ENCODE results near the gene KLK11.

Gene KLK11

GRCh38 chr19:51010066-51010795 is 16.2 kb downstream of the KLK11 start:
- in situ Hi-C loops (cut with HindIII; ENCODE audit: low pct_unique_long_range_greater_than_20kb, low sequenced_read_pairs): no loop called here
- DNase-seq (ENCODE audit: low read depth in 1 of 2, low spot score in 1 of 2): no peak
- TF ChIP-seq JUND (IDR thresholded peaks at IDR 0.05; ENCODE audit: low read depth): no peak

DNA sequence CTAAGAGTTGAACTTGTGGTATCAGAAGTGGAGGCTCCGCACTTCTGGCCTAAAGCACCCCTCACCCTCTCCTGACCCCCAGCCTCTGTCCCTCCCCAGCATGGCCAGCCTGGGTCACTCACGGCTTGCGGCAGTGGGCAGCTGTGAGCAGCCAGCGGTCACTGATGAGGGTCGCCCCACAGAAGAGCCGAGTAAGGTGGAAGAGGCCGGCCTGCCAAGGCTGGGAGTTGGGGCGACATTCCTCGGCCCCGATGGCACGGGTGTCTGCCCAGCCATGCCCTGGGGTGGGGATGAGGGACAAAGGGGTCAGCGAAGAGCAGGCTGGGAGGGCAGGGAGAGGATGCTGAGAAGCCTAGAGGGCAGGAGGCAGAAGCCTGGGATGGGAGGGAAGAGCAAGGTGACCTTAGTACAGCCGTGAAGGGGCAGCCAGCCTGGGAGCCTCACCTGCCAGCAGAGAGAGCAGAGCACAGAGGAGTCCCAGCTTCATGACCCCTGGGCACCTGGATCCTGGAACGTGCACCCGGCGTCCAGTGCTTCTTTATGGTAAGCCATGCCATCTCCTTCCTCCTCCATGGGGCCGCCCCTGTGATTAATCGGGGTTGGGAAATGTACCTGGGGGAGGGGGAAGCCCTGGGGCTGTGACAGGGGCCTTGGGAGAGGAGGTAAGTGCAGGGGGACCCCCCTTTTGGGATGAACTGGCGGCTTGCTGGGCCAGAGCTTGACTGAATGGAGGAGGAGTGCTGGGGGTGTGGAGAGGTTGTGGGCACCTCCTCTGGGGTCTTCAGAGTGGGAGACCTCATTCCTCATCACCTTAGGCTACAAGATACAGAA is 17.1 kb downstream of the KLK11 start:
- in situ Hi-C loops (cut with HindIII; ENCODE audit: low pct_unique_long_range_greater_than_20kb, low sequenced_read_pairs): no loop called here
- TF ChIP-seq JUND (IDR thresholded peaks at IDR 0.05; ENCODE audit: low read depth): no peak
- DNase-seq (ENCODE audit: low read depth in 1 of 2, low spot score in 1 of 2): no peak

DNA sequence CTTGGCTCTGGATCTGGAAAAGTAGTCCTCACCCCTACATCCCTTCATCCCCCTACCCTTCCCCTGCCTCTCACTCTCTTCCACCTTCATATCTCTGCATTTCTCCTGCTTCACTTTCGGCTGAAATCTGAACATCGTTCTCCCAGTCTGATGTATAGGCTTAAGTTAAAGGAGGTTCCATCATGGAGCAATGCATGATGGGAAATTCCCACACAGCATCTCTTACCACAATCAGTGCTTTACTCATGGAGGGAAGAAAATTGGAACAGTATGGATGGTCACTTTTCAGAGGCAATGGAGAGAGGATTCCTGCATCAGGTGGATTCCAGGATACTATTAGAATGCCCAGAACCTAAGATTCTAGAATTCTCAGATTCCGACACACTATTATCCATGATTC is 18.9 kb downstream of the KLK11 start:
- no peak for TF ChIP-seq JUND (IDR thresholded peaks at IDR 0.05; ENCODE audit: low read depth)
- in situ Hi-C loops (cut with HindIII; ENCODE audit: low pct_unique_long_range_greater_than_20kb, low sequenced_read_pairs): no loop called here
- DNase-seq (ENCODE audit: low read depth in 1 of 2, low spot score in 1 of 2): no peak

DNA sequence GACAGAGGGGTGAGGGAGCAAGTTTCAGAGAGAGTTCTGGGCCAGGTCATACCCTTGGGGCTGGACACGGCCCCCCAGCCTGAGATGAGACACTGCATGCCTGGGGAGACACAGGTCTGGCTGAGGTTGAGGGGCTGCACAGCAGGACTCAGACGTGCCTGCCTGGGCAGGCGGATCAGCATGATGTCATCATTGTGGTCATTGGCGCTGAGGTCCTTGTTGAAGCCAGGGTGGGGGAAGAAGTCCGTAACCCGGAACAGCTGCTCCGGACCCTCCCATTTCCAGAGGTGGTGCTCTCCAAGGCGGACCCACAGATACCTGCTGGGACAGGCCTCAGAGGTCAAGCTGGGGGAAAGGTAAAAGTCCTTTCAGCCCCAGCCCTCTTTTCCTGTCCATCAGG is 20.0 kb downstream of the KLK11 start:
- in situ Hi-C loops (cut with HindIII; ENCODE audit: low pct_unique_long_range_greater_than_20kb, low sequenced_read_pairs): no loop called here

DNA sequence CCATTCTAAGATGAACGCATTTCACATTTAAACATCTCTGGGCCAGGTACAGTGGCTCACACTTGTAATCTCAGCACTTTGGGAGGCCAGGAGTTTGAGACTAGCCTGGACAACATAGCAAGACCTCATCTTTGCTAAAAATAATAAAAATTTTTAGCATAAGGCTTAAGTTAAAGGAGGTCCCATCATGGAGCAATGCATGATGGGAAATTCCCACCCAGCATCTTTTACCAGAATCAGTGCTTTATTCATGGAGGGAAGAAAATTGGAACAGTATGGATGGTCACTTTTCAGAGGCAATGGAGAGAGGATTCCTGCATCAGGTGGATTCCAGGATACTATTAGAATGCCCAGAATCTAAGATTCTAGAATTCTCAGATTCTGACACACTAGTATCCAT is 21.2 kb downstream of the KLK11 start:
- in situ Hi-C loops (cut with HindIII; ENCODE audit: low pct_unique_long_range_greater_than_20kb, low sequenced_read_pairs): no loop called here
- TF ChIP-seq JUND (IDR thresholded peaks at IDR 0.05; ENCODE audit: low read depth): no peak
- DNase-seq (ENCODE audit: low read depth in 1 of 2, low spot score in 1 of 2): no peak

More for the DNA sequence above, 20.0 kb downstream of the KLK11 start:
- DNase-seq (ENCODE audit: low read depth in 1 of 2, low spot score in 1 of 2): no peak
- TF ChIP-seq JUND (IDR thresholded peaks at IDR 0.05; ENCODE audit: low read depth): no peak

GRCh38 chr19:51003316-51003715 is 23.1 kb downstream of the KLK11 start:
- TF ChIP-seq JUND (IDR thresholded peaks at IDR 0.05; ENCODE audit: low read depth): no peak
- no peak for DNase-seq (ENCODE audit: low read depth in 1 of 2, low spot score in 1 of 2)
- in situ Hi-C loops (cut with HindIII; ENCODE audit: low pct_unique_long_range_greater_than_20kb, low sequenced_read_pairs): no loop called here

GRCh38 chr19:51002542-51003311 is 23.7 kb downstream of the KLK11 start:
- in situ Hi-C loops (cut with HindIII; ENCODE audit: low pct_unique_long_range_greater_than_20kb, low sequenced_read_pairs): no loop called here
- DNase-seq (ENCODE audit: low read depth in 1 of 2, low spot score in 1 of 2): peak; percentile 50 to 97
- no peak for TF ChIP-seq JUND (IDR thresholded peaks at IDR 0.05; ENCODE audit: low read depth)

DNA sequence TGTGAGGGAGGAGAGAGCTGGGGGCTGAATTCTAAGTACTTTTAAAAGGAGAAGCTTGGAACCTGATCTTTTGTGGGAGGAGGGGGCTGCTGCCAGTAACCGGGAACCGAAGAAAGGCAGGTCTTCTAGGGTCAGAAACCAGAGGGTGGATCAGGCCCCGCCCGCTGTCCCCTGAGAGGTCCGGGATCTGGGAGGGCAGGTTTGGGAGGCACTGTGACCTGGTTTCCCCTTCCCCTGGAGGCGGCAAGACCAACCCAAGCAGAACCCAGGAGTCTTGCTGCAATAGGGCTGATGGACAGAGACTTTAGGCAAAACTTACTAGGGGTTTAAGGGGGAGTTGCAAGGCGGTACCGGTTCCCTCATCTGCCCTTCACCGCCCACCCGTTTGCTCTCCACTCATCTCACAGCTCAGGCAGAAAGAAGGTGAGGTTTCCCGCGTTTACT is 24.3 kb downstream of the KLK11 start:
- peak in 1 of 2 experiments; percentile 64 for DNase-seq (ENCODE audit: low read depth in 1 of 2, low spot score in 1 of 2)
- TF ChIP-seq JUND (IDR thresholded peaks at IDR 0.05; ENCODE audit: low read depth): no peak
- in situ Hi-C loops (cut with HindIII; ENCODE audit: low pct_unique_long_range_greater_than_20kb, low sequenced_read_pairs): no loop called here

DNA sequence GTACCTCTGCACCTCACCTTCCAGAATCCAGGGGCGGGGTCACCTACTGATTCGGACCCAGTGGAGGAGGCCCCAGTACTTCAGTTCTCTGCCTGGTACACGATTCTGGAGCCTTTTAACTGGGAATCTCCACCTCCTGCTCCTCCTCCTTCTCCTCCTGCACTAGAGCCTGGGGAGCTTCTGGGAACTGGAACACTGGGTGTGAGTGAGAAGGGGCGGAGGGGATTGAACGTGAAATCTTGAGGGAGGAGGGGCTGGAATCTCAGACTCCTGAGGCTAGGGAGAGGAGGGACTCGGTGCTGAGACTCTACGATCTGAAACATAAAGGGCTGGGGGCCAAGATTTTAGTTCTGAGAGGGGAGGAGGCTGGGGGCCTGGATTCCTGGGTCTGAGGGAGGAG is 24.9 kb downstream of the KLK11 start, which contains the start of gene KLK8:
KLK8 (minus strand) TSS at position 90 of the 400 bp plus-strand sequence. CDS start 437 bp downstream, outside the sequence.
- peak in 1 of 2 experiments; percentile 71 for DNase-seq (ENCODE audit: low read depth in 1 of 2, low spot score in 1 of 2)
- no peak for TF ChIP-seq JUND (IDR thresholded peaks at IDR 0.05; ENCODE audit: low read depth)
- in situ Hi-C loops (cut with HindIII; ENCODE audit: low pct_unique_long_range_greater_than_20kb, low sequenced_read_pairs): no loop called here

DNA sequence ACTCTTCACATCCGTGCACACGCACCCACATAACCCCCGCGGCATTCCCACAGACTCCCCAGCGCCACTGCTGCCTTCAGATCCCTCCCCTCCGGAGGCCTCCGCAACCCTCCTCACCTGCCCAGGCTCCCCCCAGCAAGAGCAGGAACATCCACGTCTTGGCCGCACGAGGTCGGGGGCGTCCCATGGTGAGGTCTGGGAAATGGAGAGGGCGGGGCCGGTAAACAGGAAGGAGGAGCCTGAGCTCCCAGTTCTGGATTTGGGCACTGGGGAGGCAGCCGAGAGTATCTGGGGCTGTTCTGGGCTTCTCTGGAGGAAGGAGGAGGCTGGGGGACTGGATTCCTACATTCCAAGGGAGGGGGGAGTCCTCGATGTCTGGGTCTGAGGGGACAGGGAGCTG is 25.4 kb downstream of the KLK11 start:
- in situ Hi-C loops (cut with HindIII; ENCODE audit: low pct_unique_long_range_greater_than_20kb, low sequenced_read_pairs): no loop called here
- no peak for DNase-seq (ENCODE audit: low read depth in 1 of 2, low spot score in 1 of 2)
- no peak for TF ChIP-seq JUND (IDR thresholded peaks at IDR 0.05; ENCODE audit: low read depth)

- no peak for DNase-seq (ENCODE audit: low read depth in 1 of 2, low spot score in 1 of 2)
- in situ Hi-C loops (cut with HindIII; ENCODE audit: low pct_unique_long_range_greater_than_20kb, low sequenced_read_pairs): no loop called here
- TF ChIP-seq JUND (IDR thresholded peaks at IDR 0.05; ENCODE audit: low read depth): no peak
Measured at GRCh38 chr19:51000426-51000825, 26.0 kb downstream of the KLK11 start.

DNA sequence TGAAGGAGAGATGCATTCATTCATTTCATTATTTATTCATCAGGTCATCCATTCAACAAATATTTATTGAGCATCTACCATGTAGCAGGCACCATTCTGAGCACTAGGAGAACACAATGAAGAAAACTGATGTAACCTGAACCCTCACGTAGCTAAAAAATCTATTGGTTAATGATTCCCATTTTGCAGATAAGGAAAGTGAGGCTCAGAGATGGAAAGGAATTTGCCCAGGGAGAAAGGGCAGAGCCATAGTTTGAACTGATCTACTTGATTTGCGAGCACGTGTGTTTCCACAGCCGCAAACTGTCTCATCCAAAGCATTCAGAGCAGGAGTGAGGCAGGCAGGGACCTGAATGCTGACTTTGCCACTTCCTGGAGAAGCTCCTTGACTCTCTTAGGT is 27.7 kb downstream of the KLK11 start:
- in situ Hi-C loops (cut with HindIII; ENCODE audit: low pct_unique_long_range_greater_than_20kb, low sequenced_read_pairs): no loop called here
- no peak for TF ChIP-seq JUND (IDR thresholded peaks at IDR 0.05; ENCODE audit: low read depth)
- no peak for DNase-seq (ENCODE audit: low read depth in 1 of 2, low spot score in 1 of 2)
